ENCODE results near the gene TLN1.

The TLN1 gene

DNA sequence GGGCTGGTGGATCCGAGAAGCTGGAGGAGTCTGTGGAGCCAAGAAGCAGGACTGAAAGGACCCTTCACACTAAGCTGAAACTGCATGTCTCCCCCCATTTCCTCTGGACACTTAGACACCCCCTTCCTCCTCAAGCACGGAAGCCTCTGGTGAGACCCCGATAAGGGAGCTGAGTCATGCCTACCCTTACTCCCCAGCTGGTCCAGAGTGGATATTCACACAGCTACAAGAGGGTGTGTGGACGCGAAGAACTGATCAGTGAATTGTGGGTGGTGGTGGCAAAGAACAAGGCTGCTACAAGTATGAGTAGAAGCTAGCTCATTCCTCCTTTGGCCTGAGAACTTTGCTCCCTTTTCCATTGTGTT, 4.3 kb downstream of the TLN1 start:
- no peak for DNase-seq

DNA sequence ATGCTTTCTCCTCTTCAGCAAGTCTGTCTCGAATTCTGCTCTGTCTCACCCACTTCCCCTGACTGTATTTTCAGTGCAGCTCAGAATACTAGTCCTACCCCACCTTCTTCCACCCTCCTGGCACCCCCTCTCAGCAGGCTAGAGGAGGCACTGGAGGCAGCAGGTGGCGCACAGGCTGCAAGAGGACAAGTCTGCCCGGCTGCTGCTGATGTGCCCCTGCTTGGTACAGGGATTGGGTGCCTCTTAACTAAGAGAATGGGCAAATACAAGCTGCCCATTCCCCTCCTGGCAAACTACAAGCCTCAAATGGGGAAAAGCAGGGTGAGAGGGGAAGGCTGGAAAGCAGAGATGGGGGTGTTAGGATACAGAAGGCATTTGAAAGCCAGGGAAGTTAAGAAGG, 5.1 kb downstream of the TLN1 start:
- DNase-seq: peak; percentile 13

GRCh38 chr9:35725362-35725761, 6.6 kb downstream of the TLN1 start:
- DNase-seq: no peak

- DNase-seq: no peak
Measured at GRCh38 chr9:35723908-35724307, 8.1 kb downstream of the TLN1 start.

DNA sequence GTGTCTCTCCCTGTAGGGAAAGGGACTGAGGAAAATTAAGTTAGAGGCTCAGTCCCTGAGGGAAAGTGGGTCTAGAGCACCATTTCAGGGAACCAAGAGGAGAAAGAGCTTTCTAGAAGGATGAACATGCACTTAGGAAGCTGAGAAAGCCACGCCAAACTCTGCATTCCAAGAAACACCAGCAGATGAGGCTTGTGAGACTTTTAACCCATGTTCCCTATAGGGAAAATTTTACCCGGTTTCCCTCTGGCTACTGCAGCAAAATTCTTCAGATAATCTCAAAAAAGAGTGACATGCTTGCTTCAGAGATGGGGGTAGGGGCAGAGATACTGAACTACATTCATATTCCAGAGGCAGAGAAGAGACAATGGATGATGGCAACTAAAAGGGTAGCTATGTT, 8.6 kb downstream of the TLN1 start:
- no peak for DNase-seq

GRCh38 chr9:35719546-35719945, 12.4 kb downstream of the TLN1 start:
- no peak for DNase-seq

DNA sequence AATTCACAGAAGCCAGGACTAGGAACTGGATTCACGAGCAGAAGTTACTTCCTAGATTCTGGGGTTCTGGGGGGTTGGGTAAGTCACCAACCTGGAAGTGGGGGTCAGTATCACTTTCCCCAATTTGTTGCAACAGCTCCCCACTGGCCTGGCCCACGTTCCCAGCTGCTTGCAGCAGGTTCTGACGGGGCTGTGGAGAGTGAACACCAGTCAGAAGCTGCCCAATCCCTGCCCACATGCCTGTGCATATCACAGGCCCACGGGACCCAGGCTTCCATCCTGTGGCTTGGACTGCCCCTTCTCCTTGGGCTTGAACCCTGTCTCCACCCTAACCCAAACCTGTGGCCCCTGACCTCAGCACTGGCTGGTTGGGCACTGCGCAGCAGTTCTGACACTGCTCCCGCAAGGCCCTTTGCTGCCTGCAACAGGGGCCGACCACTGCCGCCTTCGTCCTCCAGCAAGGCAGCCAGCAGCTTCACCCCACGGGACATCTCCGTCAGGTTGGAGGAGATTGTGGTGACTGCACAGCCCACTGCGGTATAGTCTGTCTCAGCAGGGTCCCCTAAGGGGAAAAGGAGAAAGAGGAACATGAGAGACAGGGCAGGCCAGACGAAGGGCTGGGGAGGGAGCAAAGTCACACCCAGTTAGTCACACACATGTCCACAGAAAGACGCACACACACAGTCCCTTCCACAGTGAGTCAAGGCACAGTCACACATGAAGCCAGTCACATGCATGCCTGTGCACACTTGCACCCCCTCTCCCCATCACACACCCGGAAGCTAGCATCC, 13.1 kb downstream of the TLN1 start:
- DNase-seq: no peak

DNA sequence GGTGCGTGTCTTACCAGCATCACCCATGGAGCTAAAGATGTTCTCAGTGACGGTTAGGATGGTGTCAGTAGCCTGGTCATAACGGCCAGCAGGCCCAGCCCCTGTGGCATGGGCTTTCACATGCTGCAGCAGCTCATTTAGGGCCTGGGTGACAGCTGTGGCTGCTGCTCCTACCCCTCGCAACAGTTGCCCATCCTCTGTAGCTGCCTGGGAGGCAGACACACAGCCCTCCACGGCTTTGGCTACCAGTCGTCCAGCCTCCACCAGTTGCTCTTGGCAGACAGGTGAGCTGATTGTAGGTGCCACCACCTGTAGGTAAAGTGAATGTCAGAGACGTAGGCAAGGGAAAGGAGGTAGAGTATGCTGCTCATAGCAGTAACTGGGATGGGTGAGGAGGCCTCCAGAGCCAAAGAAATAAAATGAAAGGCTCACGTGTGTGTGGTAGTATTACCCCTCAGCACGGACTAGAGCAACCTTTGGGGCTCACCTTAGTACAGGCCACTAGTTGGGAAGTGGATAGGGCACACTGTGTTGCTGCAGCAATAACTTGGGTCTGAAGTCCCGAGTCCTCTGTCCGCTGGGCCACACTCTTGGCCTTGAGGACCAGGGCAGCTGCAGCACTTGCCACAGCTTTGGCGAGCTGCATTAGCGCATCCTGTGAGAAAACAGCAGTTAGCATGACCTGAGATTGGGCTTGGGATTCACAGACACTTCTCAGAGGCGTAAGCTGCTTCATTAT, 14.7 kb downstream of the TLN1 start:
- no peak for DNase-seq

- peak; percentile 9 for DNase-seq
Measured at GRCh38 chr9:35716230-35716629, 15.8 kb downstream of the TLN1 start.

DNA sequence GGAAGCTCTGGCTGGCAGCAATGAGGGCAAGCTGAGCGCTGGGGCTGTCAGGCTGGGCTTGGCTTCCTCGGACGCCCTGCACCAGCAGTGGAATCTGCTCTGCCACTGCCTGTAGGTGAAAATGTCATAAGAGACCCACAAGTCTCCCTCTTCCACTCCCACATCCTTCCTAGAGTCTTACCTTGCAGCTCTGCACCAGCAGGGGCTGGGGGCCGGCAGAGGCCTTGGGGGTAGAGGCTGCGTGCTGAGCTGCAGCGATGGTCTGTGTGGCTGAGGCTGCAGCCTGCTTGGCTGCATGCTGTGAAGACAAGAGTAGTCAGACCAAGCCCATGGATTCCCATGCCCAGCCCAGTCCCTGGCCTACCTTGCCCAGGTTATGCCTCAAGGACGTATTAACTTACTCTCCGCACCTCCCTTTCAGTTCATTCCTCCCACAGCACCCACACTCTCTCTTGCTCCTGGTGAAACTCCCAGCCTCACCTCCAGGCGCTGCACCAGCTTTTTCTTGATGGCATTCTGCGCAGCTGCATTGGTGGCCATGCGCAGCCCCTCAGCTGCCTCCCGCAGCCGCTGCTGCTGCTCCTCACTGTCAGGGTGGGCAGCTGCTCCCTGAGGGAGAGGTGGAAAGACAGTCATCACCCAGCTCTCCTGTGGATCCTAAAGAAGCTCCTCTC, 17.3 kb downstream of the TLN1 start:
- no peak for DNase-seq

DNA sequence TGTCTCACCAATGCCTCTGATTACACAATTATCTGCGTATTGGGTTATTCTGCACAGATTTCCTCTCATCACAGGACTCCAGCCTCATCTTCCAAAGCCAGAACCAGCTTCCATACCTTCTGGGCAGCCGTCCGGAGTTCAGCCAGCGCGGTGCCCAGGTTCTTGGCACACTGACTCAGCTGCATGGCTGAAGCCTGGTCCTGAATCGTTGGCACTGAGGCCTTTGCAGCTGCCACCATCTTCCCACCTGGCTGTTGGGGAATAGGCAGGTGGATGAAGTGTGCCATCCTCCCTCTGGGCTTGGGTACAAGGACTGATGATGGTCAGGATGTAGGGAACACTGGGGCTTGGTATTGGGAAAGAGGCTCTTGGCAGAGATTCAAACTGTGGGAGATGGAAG, 17.9 kb downstream of the TLN1 start:
- no peak for DNase-seq

- DNase-seq: no peak
Measured at GRCh38 chr9:35713578-35713977, 18.4 kb downstream of the TLN1 start.

GRCh38 chr9:35712762-35713400, 19.1 kb downstream of the TLN1 start:
- no peak for DNase-seq

- no peak for DNase-seq
Measured at GRCh38 chr9:35711501-35712428, 20.2 kb downstream of the TLN1 start.

- no peak for DNase-seq
Measured at GRCh38 chr9:35710818-35711500, 21.0 kb downstream of the TLN1 start.

DNA sequence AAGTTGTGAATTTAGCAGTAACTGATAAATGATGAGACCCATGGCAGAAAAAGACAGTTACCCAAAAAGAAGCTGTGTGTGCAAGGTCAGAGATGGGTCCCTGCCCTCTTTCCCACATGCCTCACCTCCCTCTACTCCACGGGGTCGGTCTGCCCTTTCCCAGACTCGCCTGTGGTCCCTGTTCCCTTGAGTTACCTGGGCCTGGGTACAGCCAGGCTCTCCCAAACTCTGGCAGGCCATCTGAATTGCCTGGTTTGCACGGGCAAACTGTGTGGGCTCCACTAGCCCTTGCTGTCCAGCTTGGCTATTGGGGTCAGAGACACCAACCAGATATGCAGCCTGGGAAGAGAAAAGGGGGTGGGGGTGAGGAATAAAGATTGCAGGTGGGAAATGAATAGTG, 23.8 kb downstream of the TLN1 start:
- no peak for DNase-seq

DNA sequence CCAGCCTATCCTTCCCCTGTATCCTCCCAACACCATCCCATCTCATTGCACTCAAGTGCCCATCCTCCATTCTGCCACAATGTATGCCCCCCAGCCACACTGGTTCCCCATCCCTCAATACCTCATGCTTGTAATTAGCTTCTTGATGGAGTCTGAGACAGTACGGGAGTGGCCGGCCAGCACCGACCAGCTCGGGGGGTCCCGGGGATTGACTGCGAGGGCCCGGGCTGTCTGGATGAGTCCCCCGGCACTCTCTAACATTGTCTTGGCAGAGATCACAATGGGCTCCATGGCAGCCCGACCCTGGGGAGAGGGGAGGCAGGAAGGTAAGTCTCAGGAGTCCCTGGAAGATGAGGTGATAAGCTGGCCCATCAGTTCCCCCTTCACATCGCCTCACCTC, 25.0 kb downstream of the TLN1 start:
- no peak for DNase-seq

DNA sequence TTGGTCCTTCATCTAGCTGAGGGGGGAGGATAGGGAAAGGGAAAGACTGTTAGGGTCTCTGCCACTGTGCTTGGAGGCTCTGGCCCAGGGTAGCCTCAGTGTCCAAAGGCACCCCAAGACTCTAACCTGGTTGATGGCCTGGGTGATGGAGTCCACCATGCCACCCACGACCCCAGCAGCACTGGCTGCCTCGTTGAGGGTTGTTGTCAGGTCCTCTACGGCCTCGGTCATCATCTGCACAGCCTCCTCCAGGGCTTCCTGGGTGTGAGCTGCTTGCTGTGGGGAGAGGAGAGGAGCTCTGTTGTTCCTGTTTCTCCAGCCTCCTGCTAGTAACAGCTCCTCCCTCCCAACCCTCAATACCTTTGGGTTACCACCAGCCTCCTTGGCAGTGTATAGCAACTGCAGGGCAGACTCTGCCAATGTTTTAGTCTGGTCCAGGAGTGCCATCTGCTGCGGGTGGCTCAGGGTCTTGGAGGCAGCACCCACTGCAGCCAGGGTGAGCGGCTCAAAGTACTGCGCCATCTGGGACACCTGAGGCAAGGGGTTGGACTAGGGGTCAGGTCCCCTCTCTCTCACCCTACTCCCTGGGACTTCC, 26.1 kb downstream of the TLN1 start:
- DNase-seq: no peak

DNA sequence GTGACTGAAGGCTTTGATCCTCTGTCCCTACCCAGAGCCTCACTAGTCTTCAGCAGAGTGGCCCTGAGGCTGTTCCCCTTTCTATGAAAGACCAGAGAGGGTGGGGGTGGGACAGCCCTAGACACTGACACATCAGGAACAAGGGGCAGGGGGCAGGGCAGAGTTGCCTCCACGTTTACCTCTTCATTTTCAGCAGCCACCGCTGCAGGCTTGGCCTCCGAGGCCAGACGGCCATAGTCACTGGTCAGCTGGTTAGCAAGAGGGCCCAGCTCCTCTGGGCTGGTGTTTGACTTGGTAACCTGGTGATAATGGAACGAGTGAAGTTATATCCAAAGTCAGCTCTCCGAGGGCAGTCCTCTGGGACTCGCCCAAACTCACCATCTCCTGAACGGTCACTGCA, 26.6 kb downstream of the TLN1 start:
- no peak for DNase-seq

GRCh38 chr9:35703906-35704672, 27.9 kb downstream of the TLN1 start:
- no peak for DNase-seq

DNA sequence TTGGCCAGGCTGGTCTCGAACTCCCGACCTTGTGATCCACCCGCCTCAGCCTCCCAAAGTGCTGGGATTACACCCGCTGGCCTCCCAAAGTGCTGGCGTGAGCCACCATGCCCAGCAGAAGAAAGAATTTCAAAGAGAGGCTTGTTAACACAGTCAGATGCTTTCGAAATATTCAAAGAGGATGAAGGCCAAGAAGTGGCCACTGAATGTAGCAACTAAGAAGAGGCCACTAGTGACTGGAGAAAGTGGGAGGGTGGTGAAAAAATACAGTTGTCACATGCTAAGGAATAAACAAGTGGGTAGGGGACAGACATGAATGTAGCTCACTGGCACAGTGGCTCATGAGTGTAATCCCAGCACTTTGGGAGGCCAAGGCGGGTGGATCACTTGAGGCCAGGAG, 29.3 kb downstream of the TLN1 start:
- DNase-seq: no peak
